IgD-negative memory B cell (primary cell): ENCODE data around the gene DONSON. TPM values are rescaled to one million over a fixed set of nuclear protein-coding genes. Genes with fewer than 3 reads are reported as not detected.

Experiments used
- H3K27ac Mint-ChIP-seq, 3 donors: one replicate each; pipeline ENCODE4 v1.8.0; 2020 to 2022; ENCODE audit warnings: mild to moderate bottlenecking in 3 of 3, mixed read lengths in 3 of 3, moderate library complexity in 1 of 3
- H3K27me3 Mint-ChIP-seq: one replicate; pipeline ENCODE4 v1.8.0; 2021; ENCODE audit warnings: mixed read lengths
- H3K36me3 Mint-ChIP-seq: one replicate; pipeline ENCODE4 v1.8.0; 2020; ENCODE audit warnings: mild to moderate bottlenecking, mixed read lengths
- H3K4me1 Mint-ChIP-seq, 3 donors: one replicate each; pipeline ENCODE4 v1.8.0; 2020 to 2022; ENCODE audit warnings: mixed read lengths in 3 of 3, mild to moderate bottlenecking in 1 of 3
- H3K4me3 Mint-ChIP-seq, 4 donors: one replicate each; pipeline ENCODE4 v1.8.0; 2020 to 2022; ENCODE audit warnings: mild to moderate bottlenecking in 4 of 4, mixed read lengths in 4 of 4, moderate library complexity in 3 of 4
- H3K9me3 Mint-ChIP-seq, 3 donors: one replicate each; pipeline ENCODE4 v1.8.0; 2020 to 2021; ENCODE audit warnings: mixed read lengths in 3 of 3, mild to moderate bottlenecking in 1 of 3
- polyA plus RNA-seq: library from polyadenylated mRNA; unstranded; fragments of 300-500 nt; fragmentation: Illumina TruSeq; gene quantifications from one replicate; pipeline ENCODE4 v1.2.3, GENCODE V29; 2021

Gene DONSON
- polyA plus RNA-seq, 1 donor from 2014 or later = 1.5 TPM

DNA sequence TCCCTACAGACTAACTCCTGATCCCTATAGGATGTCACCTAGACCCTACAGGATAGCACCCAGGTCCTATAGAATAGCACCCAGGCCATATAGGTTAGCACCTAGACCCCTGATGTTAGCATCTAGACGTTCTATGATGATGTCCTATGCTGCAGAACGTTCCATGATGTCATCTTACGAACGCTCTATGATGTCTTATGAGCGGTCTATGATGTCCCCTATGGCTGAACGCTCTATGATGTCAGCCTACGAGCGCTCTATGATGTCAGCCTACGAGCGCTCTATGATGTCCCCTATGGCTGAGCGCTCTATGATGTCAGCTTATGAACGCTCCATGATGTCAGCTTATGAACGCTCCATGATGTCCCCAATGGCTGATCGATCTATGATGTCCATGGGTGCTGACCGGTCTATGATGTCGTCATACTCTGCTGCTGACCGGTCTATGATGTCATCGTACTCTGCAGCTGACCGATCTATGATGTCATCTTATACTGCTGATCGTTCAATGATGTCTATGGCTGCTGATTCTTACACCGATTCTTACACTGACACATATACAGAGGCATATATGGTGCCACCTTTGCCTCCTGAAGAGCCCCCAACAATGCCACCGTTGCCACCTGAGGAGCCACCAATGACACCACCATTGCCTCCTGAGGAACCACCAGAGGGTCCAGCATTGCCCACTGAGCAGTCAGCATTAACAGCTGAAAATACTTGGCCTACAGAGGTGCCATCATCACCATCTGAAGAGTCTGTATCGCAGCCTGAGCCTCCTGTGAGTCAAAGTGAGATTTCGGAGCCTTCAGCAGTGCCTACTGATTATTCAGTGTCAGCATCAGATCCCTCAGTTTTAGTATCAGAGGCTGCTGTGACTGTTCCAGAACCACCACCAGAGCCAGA lies 36.1 kb downstream of the DONSON start:
- Mint-ChIP-seq H3K4me1 (peaks cover 10 to 22% (median 12%) of the 10 kb centered on the region in 3 donors), H3K9me3 (peaks cover 0 to 2% (median 0%) of the 10 kb centered on the region in 3 donors), H3K4me3 (peak overlapping the region in 1 of 4 donors; percentile 10), H3K36me3 (peaks cover 15% of the 10 kb centered on the region), H3K27ac (peak overlapping the region; percentile 10 to 64 (median 34)), H3K27me3 (no peaks in the 10 kb centered on the region)

DNA sequence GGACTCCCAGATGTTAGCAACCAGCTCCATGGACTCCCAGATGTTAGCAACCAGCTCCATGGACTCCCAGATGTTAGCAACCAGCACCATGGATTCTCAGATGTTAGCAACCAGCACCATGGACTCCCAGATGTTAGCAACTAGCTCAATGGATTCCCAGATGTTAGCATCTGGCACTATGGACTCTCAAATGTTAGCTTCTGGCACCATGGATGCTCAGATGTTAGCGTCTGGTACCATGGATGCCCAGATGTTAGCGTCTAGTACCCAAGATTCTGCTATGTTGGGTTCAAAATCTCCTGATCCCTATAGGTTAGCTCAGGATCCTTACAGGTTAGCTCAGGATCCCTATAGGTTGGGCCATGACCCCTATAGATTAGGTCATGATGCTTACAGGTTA lies 36.8 kb downstream of the DONSON start:
- Mint-ChIP-seq H3K36me3 (peaks cover 14% of the 10 kb centered on the region), H3K4me1 (peaks cover 10 to 20% (median 11%) of the 10 kb centered on the region in 3 donors), H3K9me3 (peaks cover 0 to 2% (median 0%) of the 10 kb centered on the region in 3 donors), H3K27me3 (no peaks in the 10 kb centered on the region), H3K4me3 (no peak overlapping the region), H3K27ac (peak overlapping the region in 1 of 3 donors; percentile 34)

DNA sequence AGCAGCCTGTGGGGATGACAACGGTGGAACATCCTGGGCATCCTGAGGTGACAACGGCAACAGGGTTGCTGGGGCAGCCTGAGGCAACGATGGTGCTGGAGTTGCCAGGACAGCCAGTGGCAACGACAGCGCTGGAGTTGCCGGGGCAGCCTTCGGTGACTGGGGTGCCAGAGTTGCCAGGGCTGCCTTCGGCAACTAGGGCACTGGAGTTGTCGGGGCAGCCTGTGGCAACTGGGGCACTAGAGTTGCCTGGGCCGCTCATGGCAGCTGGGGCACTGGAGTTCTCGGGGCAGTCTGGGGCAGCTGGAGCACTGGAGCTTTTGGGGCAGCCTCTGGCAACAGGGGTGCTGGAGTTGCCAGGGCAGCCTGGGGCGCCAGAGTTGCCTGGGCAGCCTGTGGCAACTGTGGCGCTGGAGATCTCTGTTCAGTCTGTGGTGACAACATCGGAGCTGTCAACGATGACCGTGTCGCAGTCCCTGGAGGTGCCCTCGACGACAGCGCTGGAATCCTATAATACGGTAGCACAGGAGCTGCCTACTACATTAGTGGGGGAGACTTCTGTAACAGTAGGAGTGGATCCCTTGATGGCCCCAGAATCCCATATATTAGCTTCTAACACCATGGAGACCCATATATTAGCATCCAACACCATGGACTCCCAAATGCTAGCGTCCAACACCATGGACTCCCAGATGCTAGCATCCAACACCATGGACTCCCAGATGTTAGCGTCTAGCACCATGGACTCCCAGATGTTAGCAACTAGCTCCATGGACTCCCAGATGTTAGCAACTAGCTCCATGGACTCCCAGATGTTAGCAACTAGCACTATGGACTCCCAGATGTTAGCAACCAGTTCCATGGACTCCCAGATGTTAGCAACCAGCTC lies 37.5 kb downstream of the DONSON start:
- Mint-ChIP-seq H3K4me3 (no peak overlapping the region), H3K27me3 (no peaks in the 10 kb centered on the region), H3K4me1 (peaks cover 8 to 17% (median 10%) of the 10 kb centered on the region in 3 donors), H3K27ac (no peak overlapping the region), H3K36me3 (peaks cover 13% of the 10 kb centered on the region), H3K9me3 (peaks cover 0 to under 1% (median 0%) of the 10 kb centered on the region in 3 donors)

DNA sequence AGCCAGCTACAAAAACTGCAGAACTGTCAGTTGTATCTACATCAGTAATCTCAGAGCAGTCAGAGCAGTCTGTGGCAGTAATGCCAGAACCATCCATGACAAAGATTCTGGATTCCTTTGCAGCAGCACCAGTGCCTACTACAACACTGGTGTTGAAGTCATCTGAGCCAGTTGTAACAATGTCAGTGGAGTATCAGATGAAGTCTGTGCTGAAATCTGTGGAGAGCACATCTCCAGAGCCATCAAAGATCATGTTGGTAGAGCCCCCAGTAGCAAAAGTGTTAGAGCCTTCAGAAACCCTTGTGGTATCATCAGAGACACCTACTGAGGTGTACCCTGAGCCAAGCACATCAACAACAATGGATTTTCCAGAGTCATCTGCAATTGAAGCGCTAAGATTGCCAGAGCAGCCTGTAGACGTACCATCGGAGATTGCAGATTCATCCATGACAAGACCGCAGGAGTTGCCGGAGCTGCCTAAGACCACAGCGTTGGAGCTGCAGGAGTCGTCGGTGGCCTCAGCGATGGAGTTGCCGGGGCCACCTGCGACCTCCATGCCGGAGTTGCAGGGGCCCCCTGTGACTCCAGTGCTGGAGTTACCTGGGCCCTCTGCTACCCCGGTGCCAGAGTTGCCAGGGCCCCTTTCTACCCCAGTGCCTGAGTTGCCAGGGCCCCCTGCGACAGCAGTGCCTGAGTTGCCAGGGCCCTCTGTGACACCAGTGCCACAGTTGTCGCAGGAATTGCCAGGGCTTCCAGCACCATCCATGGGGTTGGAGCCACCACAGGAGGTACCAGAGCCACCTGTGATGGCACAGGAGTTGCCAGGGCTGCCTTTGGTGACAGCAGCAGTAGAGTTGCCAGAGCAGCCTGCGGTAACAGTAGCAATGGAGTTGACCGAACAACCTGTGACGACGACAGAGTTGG lies 38.4 kb downstream of the DONSON start:
- Mint-ChIP-seq H3K9me3 (no peaks in the 10 kb centered on the region), H3K27me3 (no peaks in the 10 kb centered on the region), H3K27ac (no peak overlapping the region), H3K36me3 (peaks cover 13% of the 10 kb centered on the region), H3K4me1 (peaks cover 8 to 19% (median 13%) of the 10 kb centered on the region in 3 donors), H3K4me3 (no peak overlapping the region)

DNA sequence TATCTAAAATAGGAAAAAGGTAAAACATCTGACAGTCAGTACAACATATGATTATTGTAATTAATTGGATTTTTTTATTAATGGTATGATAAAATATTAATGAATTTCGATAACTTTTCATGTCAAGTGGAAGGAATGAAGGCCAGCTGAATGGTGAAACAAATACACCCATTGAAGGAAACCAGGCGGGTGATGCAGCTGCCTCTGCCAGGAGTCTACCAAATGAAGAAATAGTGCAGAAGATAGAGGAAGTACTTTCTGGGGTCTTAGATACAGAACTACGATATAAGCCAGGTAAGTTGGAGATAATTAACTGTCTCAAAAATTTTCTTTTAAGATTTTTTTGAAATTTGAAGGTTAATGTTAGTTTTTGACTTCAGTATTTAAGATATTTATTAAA lies 42.4 kb downstream of the DONSON start:
- H3K27me3 Mint-ChIP-seq = no peaks in the 10 kb centered on the region
- peaks cover 14 to 28% (median 19%) of the 10 kb centered on the region in 3 donors for H3K4me1 Mint-ChIP-seq
- peaks cover under 1% of the 10 kb centered on the region for H3K36me3 Mint-ChIP-seq
- H3K4me3 Mint-ChIP-seq = peak overlapping the region in 3 of 4 donors; percentile 30 to 68 (median 66)
- H3K27ac Mint-ChIP-seq = peak overlapping the region in 1 of 3 donors; percentile 34
- no peaks in the 10 kb centered on the region for H3K9me3 Mint-ChIP-seq

DNA sequence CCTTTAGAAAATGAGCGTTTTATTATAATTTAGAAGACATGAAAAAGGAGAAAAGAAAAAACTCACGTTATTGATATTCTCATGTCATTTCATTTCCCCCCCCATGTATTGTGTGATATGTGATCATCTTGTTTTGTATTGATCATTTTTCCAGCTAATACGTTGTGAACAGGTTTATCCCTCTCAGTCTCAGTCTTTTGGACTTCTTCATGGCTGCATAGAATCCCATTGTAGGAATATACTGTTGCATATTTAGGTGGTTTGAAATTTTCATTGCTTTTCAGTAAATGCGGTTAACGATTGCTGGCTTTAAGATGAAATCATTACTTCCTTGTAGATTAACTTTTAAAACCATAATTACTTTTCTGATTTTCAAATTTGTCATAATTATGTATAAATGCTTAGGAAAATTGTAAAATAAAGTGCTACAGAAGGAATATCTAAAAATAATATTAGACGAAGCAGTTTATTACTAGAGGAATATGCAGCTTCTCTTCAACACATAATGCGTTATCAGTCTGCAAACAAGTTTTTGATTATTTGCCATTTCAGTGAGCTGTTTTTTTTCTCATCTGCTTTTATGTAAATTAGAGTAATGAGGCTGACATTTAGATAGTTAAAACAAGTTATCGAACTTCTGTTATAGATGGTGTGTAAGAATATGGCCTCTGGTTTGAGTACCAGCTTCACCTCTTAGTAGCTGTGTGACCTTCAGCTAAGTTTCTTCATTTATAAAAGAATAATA lies 43.9 kb downstream of the DONSON start:
- no peaks in the 10 kb centered on the region for H3K36me3 Mint-ChIP-seq
- no peaks in the 10 kb centered on the region for H3K9me3 Mint-ChIP-seq
- H3K27me3 Mint-ChIP-seq = no peaks in the 10 kb centered on the region
- H3K4me1 Mint-ChIP-seq = peaks cover 20 to 39% (median 26%) of the 10 kb centered on the region in 3 donors
- peak overlapping the region in 2 of 3 donors; percentile 63 to 98 for H3K27ac Mint-ChIP-seq
- H3K4me3 Mint-ChIP-seq = peak overlapping the region; percentile 96 to 100 (median 98)

DNA sequence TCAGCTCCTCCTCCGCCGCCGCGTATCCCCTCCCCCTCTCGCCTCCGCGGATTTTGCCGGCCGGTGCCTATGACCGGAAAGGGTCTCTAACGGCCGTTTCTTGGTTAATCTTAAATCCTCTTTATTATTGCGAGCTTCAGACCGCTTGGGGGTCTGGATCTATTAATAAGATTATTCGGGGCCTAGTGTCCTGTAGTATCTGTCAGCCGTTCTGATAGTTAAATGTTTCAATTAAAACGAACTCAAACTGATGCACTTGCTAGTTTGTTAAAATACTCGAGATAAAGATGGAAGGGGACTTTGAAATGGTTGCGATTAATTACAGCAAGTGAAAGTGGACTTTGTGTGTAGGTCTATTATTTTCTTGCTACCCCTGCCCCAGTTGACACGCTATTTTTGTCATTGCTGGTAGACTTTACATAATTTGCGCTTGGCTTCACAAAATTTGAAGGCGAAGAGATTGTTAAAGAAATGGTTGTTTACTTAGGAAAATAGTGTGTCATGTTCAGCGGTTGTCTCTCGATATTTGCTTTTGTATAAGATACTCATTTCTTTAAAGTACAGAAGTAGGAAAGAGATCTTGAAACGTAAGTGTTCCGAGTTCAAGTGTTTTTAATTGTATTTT lies 44.9 kb downstream of the DONSON start:
- peaks cover 20 to 37% (median 26%) of the 10 kb centered on the region in 3 donors for H3K4me1 Mint-ChIP-seq
- no peaks in the 10 kb centered on the region for H3K27me3 Mint-ChIP-seq
- peak overlapping the region; percentile 96 to 100 (median 98) for H3K4me3 Mint-ChIP-seq
- no peaks in the 10 kb centered on the region for H3K36me3 Mint-ChIP-seq
- peak overlapping the region; percentile 98 to 100 (median 99) for H3K27ac Mint-ChIP-seq
- no peaks in the 10 kb centered on the region for H3K9me3 Mint-ChIP-seq

DNA sequence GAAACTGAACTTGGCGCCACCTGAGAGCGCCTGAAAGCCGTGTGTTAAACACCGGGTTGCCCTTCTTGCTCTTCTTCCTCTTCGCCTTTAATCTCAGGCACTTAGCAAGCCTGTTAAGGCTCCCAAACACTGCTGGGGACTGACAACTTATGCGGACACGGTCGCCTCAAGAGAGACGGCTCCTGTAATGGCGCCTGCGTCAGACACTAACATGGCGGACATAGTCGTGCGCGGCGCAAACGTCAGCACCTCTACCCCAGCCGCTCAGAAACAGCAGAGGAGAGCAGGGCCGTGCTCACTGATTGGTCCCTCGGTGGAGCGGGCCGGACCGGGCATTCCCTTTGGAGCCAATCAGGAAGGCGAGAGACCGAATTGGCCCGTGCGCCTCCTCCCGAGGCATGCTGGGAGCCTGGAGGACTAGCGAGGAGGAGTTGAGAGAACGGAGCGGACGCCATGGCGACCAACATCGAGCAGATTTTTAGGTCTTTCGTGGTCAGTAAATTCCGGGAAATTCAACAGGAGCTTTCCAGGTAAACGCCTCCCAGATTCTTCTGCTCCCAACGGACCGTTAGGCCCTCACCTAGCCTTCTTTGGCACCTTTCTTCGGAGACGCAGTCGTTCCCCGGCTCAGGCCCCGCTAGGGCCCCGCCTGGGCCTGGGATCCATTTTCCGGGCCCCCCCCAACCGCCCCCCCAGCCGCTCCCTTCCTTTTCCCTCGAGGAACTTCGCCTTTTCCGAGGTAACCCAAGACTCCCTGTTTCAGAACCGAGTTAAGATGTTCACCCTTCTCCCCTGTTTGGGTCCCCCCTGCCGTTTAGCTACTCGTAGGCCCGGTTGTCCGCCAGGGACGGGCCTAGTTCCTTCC lies 45.6 kb downstream of the DONSON start, which contains the start of gene SON:
TSS of gene SON (plus strand) at position 399 of the 865 bp plus-strand sequence. CDS start at position 454, 55 bp downstream.
- Mint-ChIP-seq H3K4me3 (peak within 1 kb of the TSS; percentile 96 to 100 (median 98)), H3K36me3 (peaks cover under 1% of the 10 kb centered on the region), H3K4me1 (peaks cover 20 to 34% (median 26%) of the 10 kb centered on the region in 3 donors), H3K27me3 (no peaks in the 10 kb centered on the region), H3K9me3 (no peaks in the 10 kb centered on the region), H3K27ac (peak within 1 kb of the TSS; percentile 98 to 100 (median 99))

DNA sequence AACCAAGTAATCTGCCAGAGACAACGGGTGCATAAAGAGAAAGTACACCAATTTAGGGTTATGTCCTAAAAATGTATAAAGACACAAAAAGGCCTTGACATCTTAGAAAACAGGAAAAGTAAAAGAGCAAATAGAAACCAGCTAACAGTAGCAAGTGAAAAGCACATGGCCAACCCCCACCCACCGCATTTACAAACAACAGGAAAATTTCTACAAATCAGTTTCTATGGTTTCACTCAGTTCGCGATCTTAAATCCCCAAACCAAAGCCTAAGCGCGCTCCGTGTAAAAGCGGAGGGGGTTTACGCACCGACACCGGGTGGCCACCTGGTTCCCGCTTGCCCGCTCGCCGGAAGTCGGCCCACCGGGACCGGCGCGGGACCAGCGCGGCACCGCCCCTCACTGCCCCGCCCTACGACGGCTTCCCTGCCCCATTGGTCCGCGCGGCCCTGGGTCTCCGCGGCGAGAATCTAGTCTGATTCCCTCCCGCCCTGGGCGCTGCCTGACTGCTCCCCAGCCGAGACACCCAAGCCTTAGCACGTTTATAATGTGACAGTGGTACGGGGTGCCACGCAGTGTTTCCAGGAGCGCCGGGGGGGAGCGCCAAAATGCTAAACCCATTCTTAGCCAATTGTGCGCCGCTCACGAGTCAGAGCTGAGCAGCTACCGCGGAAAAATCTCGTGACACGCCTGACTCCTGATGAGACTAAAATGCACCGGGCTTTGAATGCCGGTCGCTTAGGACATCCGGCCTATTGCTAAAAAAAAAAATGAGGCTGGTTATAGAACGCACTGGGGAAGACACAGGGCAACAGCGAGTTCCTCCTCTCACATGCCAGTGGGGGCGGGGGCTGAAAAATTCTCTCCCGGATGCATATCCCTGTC lies 46.5 kb downstream of the DONSON start, which contains the start of gene GART:
TSS of gene GART (minus strand) at position 362 of the 884 bp plus-strand sequence. CDS start 2,802 bp downstream, outside the sequence.
- H3K9me3 Mint-ChIP-seq = no peaks in the 10 kb centered on the region
- no peaks in the 10 kb centered on the region for H3K27me3 Mint-ChIP-seq
- H3K4me1 Mint-ChIP-seq = peaks cover 24 to 37% (median 33%) of the 10 kb centered on the region in 3 donors
- H3K36me3 Mint-ChIP-seq = peaks cover 8% of the 10 kb centered on the region
- peak within 1 kb of the TSS; percentile 96 to 100 (median 98) for H3K4me3 Mint-ChIP-seq
- H3K27ac Mint-ChIP-seq = peak within 1 kb of the TSS; percentile 98 to 100 (median 99)

DNA sequence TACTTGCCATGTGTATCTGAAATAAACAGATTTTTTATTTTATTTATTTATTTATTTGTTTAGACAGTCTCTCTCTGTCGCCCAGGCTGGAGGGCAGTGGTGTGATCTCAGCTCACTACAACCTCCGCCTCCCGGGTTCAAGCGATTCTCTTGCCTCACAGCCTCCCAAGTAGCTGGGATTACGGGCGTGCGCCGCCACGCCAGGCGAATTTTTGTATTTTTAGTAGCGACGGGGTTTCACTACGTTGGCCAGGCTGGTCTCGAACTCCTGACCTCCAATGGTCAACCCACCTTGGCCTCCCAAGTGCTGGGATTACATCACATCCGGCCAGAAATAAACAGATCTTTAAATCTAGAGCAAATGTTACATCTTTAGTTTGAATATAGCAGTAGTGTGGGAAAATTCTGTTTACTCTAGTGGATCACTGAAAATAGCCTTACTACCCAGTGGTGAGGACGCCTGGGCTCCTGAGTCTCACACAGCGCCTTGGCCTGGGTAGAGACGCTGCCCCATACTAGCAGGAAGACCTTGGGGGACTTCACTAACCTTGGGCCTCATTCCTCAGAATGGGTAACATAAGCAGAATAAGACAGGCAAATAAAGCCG lies 47.3 kb downstream of the DONSON start:
- H3K4me3 Mint-ChIP-seq = peak overlapping the region; percentile 96 to 100 (median 98)
- no peaks in the 10 kb centered on the region for H3K27me3 Mint-ChIP-seq
- peaks cover 26 to 37% (median 33%) of the 10 kb centered on the region in 3 donors for H3K4me1 Mint-ChIP-seq
- peak overlapping the region; percentile 98 to 100 (median 99) for H3K27ac Mint-ChIP-seq
- peaks cover 10% of the 10 kb centered on the region for H3K36me3 Mint-ChIP-seq
- no peaks in the 10 kb centered on the region for H3K9me3 Mint-ChIP-seq

DNA sequence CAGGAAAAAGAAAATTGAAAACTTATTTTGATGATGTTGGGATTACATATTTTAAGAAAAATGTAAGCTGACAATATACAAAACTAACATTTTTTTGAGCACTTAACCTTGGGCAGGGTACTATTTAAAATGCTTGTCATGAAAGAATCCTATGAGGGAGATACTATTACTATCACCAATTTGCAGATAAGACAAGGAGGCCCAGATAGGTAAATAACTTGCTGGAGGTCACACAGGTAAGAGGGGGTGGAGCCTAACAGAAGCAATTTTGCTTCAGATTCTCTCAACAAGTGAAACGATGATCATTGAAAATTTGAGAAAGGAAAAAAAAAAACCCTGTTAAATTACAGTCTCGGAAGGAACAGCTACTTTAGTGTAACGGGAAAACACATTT lies 47.8 kb downstream of the DONSON start:
- peak overlapping the region; percentile 90 to 99 (median 98) for H3K27ac Mint-ChIP-seq
- H3K27me3 Mint-ChIP-seq = no peaks in the 10 kb centered on the region
- peaks cover 10% of the 10 kb centered on the region for H3K36me3 Mint-ChIP-seq

More for the DNA sequence above, 47.8 kb downstream of the DONSON start:
- Mint-ChIP-seq H3K9me3 (no peaks in the 10 kb centered on the region), H3K4me3 (peak overlapping the region; percentile 92 to 100 (median 97)), H3K4me1 (peaks cover 23 to 33% (median 28%) of the 10 kb centered on the region in 3 donors)
